HuH-7 (cell line): ENCODE data around the gene RASA3.
"Not testable (repeated sequence)": the region's sequence is repeated elsewhere in the genome, so short reads cannot be mapped to it uniquely, and the experiment has no call there.

Experiments used
- DNase-seq: peaks from one replicate; pipeline ENCODE4 v3.0.0; 2011; ENCODE audit warnings: low spot score

RASA3 gene

GRCh38 chr13:114132419-114133121, at the start of gene RASA3:
Gene RASA3 (minus strand): TSS chr13:114132623. CDS start chr13:114132489, 134 bp downstream.
- DNase-seq = no peak

GRCh38 chr13:114179087-114179658, 46.8 kb upstream of the RASA3 start, which contains the start of gene CFAP97D2:
Gene CFAP97D2 (plus strand): TSS chr13:114179257. CDS start chr13:114179331, 74 bp downstream.
- DNase-seq = no peak

- no peak for DNase-seq
These were observed 45.0 kb upstream of the RASA3 start for GRCh38 chr13:114177245-114178010.

GRCh38 chr13:114176359-114176902, 44.0 kb upstream of the RASA3 start:
- not testable (repeated sequence) for DNase-seq

- DNase-seq = no peak
These were observed 42.1 kb upstream of the RASA3 start for GRCh38 chr13:114174529-114174961.

- no peak for DNase-seq
These were observed 41.3 kb upstream of the RASA3 start for GRCh38 chr13:114173745-114174144.

- no peak for DNase-seq
These were observed 40.8 kb upstream of the RASA3 start for GRCh38 chr13:114173272-114173671.

- no peak for DNase-seq
These were observed 35.5 kb upstream of the RASA3 start for GRCh38 chr13:114167885-114168284.

GRCh38 chr13:114167426-114167825, 35.0 kb upstream of the RASA3 start:
- DNase-seq = no peak

GRCh38 chr13:114166381-114167131, 34.1 kb upstream of the RASA3 start:
- no peak for DNase-seq

GRCh38 chr13:114164681-114165429, 32.4 kb upstream of the RASA3 start:
- peak; percentile 6 for DNase-seq

- DNase-seq = no peak
These were observed 31.6 kb upstream of the RASA3 start for GRCh38 chr13:114164053-114164452.

GRCh38 chr13:114162533-114162922, 30.1 kb upstream of the RASA3 start:
- DNase-seq = no peak

- DNase-seq = peak; percentile 29
These were observed 29.5 kb upstream of the RASA3 start for GRCh38 chr13:114161644-114162532.

GRCh38 chr13:114161028-114161556, 28.7 kb upstream of the RASA3 start:
- DNase-seq = no peak

- not testable (repeated sequence) for DNase-seq
These were observed 26.6 kb upstream of the RASA3 start for GRCh38 chr13:114158869-114159666.

- no peak for DNase-seq
These were observed 25.6 kb upstream of the RASA3 start for GRCh38 chr13:114157869-114158495.
